ENCODE data around the gene TATDN3. TPM values are rescaled to one million over a fixed set of nuclear protein-coding genes. Genes with fewer than 3 reads are reported as not detected.

Gene TATDN3
- total and polyA plus RNA-seq, 2 of the 8 experiments (the other 6 are each of a cell fraction or from before 2014, with no cell fraction given): 6.9 to 19.4 TPM

GRCh38 chr1:212822956-212823355 is 31.3 kb downstream of the TATDN3 start:
- DNase-seq (ENCODE audit: low read depth in 1 of 2, low spot score in 2 of 2): no peak
- no peak overlapping the region for H2BK5ac ChIP-seq (ENCODE audit: low read depth, low read length)
- H3K4me2 ChIP-seq (ENCODE audit: insufficient read depth in 1 of 2, low read depth in 2 of 2, low read length in 2 of 2): no peak overlapping the region
- peaks cover 0 to 2% (median 0%) of the 10 kb centered on the region in 4 experiments; a peak in 1 of 7 replicates for H3K4me1 ChIP-seq (replicated peaks in 1 of 4; ENCODE audit: control insufficient read depth in 3 of 4, insufficient read depth in 4 of 4, low read length in 3 of 4)
- H4K91ac ChIP-seq (replicated peaks; ENCODE audit: insufficient read length, low read length): no peak overlapping the region
- H3K27me3 ChIP-seq (replicated peaks in 1 of 4; ENCODE audit: control insufficient read depth in 3 of 4, extremely low read depth in 1 of 4, insufficient read depth in 3 of 4, low read length in 3 of 4): no peaks in the 10 kb centered on the region
- H4K20me1 ChIP-seq (replicated peaks in 1 of 2; ENCODE audit: control insufficient read depth in 1 of 2, insufficient read depth in 2 of 2, low read length in 2 of 2): no peaks in the 10 kb centered on the region
- no peak overlapping the region for H3K18ac ChIP-seq (ENCODE audit: extremely low read depth, low read length)
- no peak for FAIRE-seq
- H2BK120ac ChIP-seq (replicated peaks; ENCODE audit: low read depth, low read length): no peak overlapping the region
- no peak overlapping the region for H2BK20ac ChIP-seq (ENCODE audit: low read length)
- H4K8ac ChIP-seq (ENCODE audit: extremely low read depth, insufficient read depth, low read length): no peak overlapping the region
- TF ChIP-seq FOSL1 (IDR thresholded peaks at IDR 0.05; ENCODE audit: insufficient read depth, low read depth, low read length): no peak
- TF ChIP-seq GABPA (IDR thresholded peaks at IDR 0.05; ENCODE audit: borderline replicate concordance, insufficient read depth, low read length): no peak
- no peak overlapping the region for H3K4me3 ChIP-seq (ENCODE audit: extremely low read depth in 1 of 4, insufficient read depth in 2 of 4, low read depth in 3 of 4, low read length in 4 of 4)
- ChIA-PET CTCF (ENCODE audit: partially characterized antibody) (interaction anchor here (0.8 to 1.9 kb wide), 3 partner anchors 8 to 11 kb away, joined by 3 to 7 read pairs (median 3); no protein-coding TSS in a partner anchor), POLR2A (ENCODE audit: partially characterized antibody) (interaction anchor here (1.0 to 1.3 kb wide), 2 partner anchors 8 to 11 kb away, joined by 3 to 4 read pairs; no protein-coding TSS in a partner anchor)
- H3K23me2 ChIP-seq (ENCODE audit: low read depth, low read length): no peaks in the 10 kb centered on the region
- no peaks in the 10 kb centered on the region for H3K79me1 ChIP-seq (ENCODE audit: low read depth, low read length)
- no peak overlapping the region for H3K23ac ChIP-seq (ENCODE audit: insufficient read length)
- no peak overlapping the region for H2AFZ ChIP-seq (ENCODE audit: low read length)
- H4K5ac ChIP-seq (ENCODE audit: insufficient read length, low read depth, low read length): no peak overlapping the region
- no peak overlapping the region for H2BK12ac ChIP-seq (ENCODE audit: low read depth, low read length)
- WGBS, 2 experiments (ENCODE audit: extremely low coverage in 1 of 2, insufficient coverage in 1 of 2, insufficient read length in 1 of 2, insufficient replicate concordance in 2 of 2, low coverage in 1 of 2, low lambda C conversion rate in 2 of 2, missing lambda C conversion rate in 1 of 2): 95% methylated on average over 3 of the region's 3 CpGs; no CpG with 5 or more reads in 1 of the 2 experiments
- no peak overlapping the region for H3K4ac ChIP-seq (replicated peaks; ENCODE audit: insufficient read length, low read depth, low read length)
- no peak overlapping the region for H3K9ac ChIP-seq (replicated peaks in 1 of 4; ENCODE audit: extremely low read depth in 1 of 4, low read depth in 3 of 4, low read length in 3 of 4)
- H3K79me2 ChIP-seq (ENCODE audit: control insufficient read depth in 1 of 2, insufficient read depth in 2 of 2, low read length in 2 of 2): no peaks in the 10 kb centered on the region
- H2AK5ac ChIP-seq (ENCODE audit: low read depth, low read length): no peak overlapping the region
- no peak overlapping the region for H3K14ac ChIP-seq (ENCODE audit: insufficient read length)
- H3K36me3 ChIP-seq (ENCODE audit: control insufficient read depth in 2 of 4, insufficient read depth in 4 of 4, low read length in 3 of 4): no peaks in the 10 kb centered on the region; a peak in 1 of 8 replicates
- no peaks in the 10 kb centered on the region for H3K9me3 ChIP-seq (ENCODE audit: insufficient read depth in 2 of 2, low read depth in 1 of 2, low read length in 1 of 2)
- H3K27ac ChIP-seq (ENCODE audit: low read depth, low read length): no peak overlapping the region
- no peak overlapping the region for H3K56ac ChIP-seq (replicated peaks; ENCODE audit: insufficient read length, low read depth, low read length)
- no peak overlapping the region for H2BK15ac ChIP-seq (ENCODE audit: low read length)
